22Rv1 (cell line): ENCODE data around the gene MPDU1.

Experiments used
- CTCF ChIP-seq: fragments of 450-650 bp; IDR thresholded peaks from 2 replicates; pipeline ENCODE4 v1.5.1; 2017; ENCODE audit warnings: mild to moderate bottlenecking
- ZFX ChIP-seq: fragments of 450-650 bp; IDR thresholded peaks from 2 replicates; pipeline ENCODE4 v1.6.1; 2017; ENCODE audit warnings: antibody characterized with exemption, borderline replicate concordance

- TF ChIP-seq CTCF (no peak), ZFX (no peak)
Measured at GRCh38 chr17:7558544-7559319, 24.9 kb upstream of the MPDU1 start, which contains the start of gene TNFSF13.
